HG02885 (cell line): Measurements from ENCODE around the gene NOD2.
A peak's percentile ranks its signal among the peaks of the same experiment; 100 is the strongest.

Experiments
- ATAC-seq: cut with Tn5 transposase; IDR thresholded peaks from one replicate; pipeline ENCODE4 v1.9.1; 2021; ENCODE audit warnings: mild to moderate bottlenecking; ENCODE audit not compliant: unreplicated experiment, poor library complexity

The NOD2 gene

GRCh38 chr16:50739031-50739430 lies 45.6 kb downstream of the NOD2 start:
- ATAC-seq: no peak

GRCh38 chr16:50740736-50741135 lies 47.3 kb downstream of the NOD2 start:
- ATAC-seq: no peak

GRCh38 chr16:50741225-50741780 lies 47.9 kb downstream of the NOD2 start:
- ATAC-seq: no peak

- ATAC-seq: peak; percentile 92
Observed at GRCh38 chr16:50741781-50742575, 48.6 kb downstream of the NOD2 start, which contains the start of gene CYLD. Gene CYLD, plus strand, starts transcription at chr16:50742086. Its CDS starts 7,613 bp downstream, at chr16:50749699.

- ATAC-seq: no peak
Observed at GRCh38 chr16:50742576-50743200, 49.3 kb downstream of the NOD2 start.

GRCh38 chr16:50743581-50744225 lies 50.3 kb downstream of the NOD2 start:
- ATAC-seq: no peak

GRCh38 chr16:50744881-50745280 lies 51.5 kb downstream of the NOD2 start:
- no peak for ATAC-seq

- no peak for ATAC-seq
Observed at GRCh38 chr16:50745940-50746339, 52.5 kb downstream of the NOD2 start.

- peak; percentile 68 for ATAC-seq
Observed at GRCh38 chr16:50747207-50747956, 54.0 kb downstream of the NOD2 start.

GRCh38 chr16:50751528-50751927 lies 58.1 kb downstream of the NOD2 start:
- ATAC-seq: no peak

GRCh38 chr16:50752471-50753235 lies 59.2 kb downstream of the NOD2 start:
- ATAC-seq: no peak

GRCh38 chr16:50756473-50756872 lies 63.1 kb downstream of the NOD2 start:
- no peak for ATAC-seq

- no peak for ATAC-seq
Observed at GRCh38 chr16:50761267-50761666, 67.9 kb downstream of the NOD2 start.

GRCh38 chr16:50762241-50762640 lies 68.8 kb downstream of the NOD2 start:
- no peak for ATAC-seq

GRCh38 chr16:50763211-50763610 lies 69.8 kb downstream of the NOD2 start:
- ATAC-seq: no peak

GRCh38 chr16:50765260-50765659 lies 71.9 kb downstream of the NOD2 start:
- ATAC-seq: no peak

- no peak for ATAC-seq
Observed at GRCh38 chr16:50765861-50766260, 72.5 kb downstream of the NOD2 start.

GRCh38 chr16:50767197-50767596 lies 73.8 kb downstream of the NOD2 start:
- no peak for ATAC-seq

- ATAC-seq: no peak
Observed at GRCh38 chr16:50771366-50771765, 78.0 kb downstream of the NOD2 start.

GRCh38 chr16:50774405-50774804 lies 81.0 kb downstream of the NOD2 start:
- no peak for ATAC-seq
